Stomach (tissue), 4 donors: Measurements from ENCODE around the gene SOX12.

Experiments used
- CTCF ChIP-seq, 7 experiments: fragments of 450-650 bp in 4 of 7; fragments of 200-600 bp in 3 of 7; sonication (generic) in 3 of 7; IDR thresholded peaks; one replicate each; pipeline ENCODE4 v1.5.1; 2016 to 2019; ENCODE audit warnings: antibody characterized with exemption in 7 of 7, control low read depth in 2 of 7, mild to moderate bottlenecking in 1 of 7
- POLR2A ChIP-seq, 4 donors: fragments of 450-650 bp; IDR thresholded peaks; one replicate each; pipeline ENCODE4 v1.6.1; 2016; ENCODE audit warnings: antibody characterized with exemption in 4 of 4, control low read depth in 2 of 4, mild to moderate bottlenecking in 1 of 4, moderate library complexity in 1 of 4
- POLR2AphosphoS5 ChIP-seq, 3 donors: sonication (generic); formaldehyde crosslinking; IDR thresholded peaks; one replicate each; pipeline ENCODE4 v1.6.1; 2016; ENCODE audit warnings: antibody characterized with exemption in 3 of 3

DNA sequence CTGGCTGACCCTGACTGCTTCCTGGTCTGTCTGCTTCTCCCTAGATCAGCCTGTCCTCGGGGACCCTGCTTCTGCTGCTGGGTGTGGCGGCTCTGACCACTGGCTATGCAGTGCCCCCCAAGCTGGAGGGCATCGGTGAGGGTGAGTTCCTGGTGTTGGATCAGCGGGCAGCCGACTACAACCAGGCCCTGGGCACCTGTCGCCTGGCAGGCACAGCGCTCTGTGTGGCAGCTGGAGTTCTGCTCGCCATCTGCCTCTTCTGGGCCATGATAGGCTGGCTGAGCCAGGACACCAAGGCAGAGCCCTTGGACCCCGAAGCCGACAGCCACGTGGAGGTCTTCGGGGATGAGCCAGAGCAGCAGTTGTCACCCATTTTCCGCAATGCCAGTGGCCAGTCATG is 27.8 kb downstream of the SOX12 start:
- TF ChIP-seq POLR2AphosphoS5 (IDR thresholded peaks at IDR 0.05) (no peak), CTCF (IDR thresholded peaks at IDR 0.05) (no peak), POLR2A (IDR thresholded peaks at IDR 0.05) (no peak)
